D721Med (cell line): ENCODE measurements around the gene CLMP.
"Not testable (repeated sequence)": the region's sequence is repeated elsewhere in the genome, so short reads cannot be mapped to it uniquely, and the experiment has no call there.

Source experiments
- DNase-seq: peaks from one replicate; pipeline ENCODE4 v3.0.0; 2011; ENCODE audit warnings: low spot score; ENCODE audit not compliant: insufficient read length
- FAIRE-seq: peaks from 2 replicates; lab custom pipeline; 2011; peaks lifted over from hg19 to GRCh38; lab: Jason Lieb, UNC
- CTCF ChIP-seq: IDR thresholded peaks from 2 replicates; pipeline ENCODE4 v1.5.1; 2012; ENCODE audit warnings: mild to moderate bottlenecking, control low read depth; ENCODE audit not compliant: insufficient read depth; ENCODE audit errors: missing control alignments

CLMP gene

GRCh38 chr11:123211149-123211852, 16.3 kb upstream of the CLMP start:
- TF ChIP-seq CTCF: no peak
- DNase-seq (no peak), FAIRE-seq (no peak)

- no peak for DNase-seq
- TF ChIP-seq CTCF: no peak
- no peak for FAIRE-seq
These were observed 14.5 kb upstream of the CLMP start for GRCh38 chr11:123209591-123209990.

GRCh38 chr11:123206791-123207434, 11.9 kb upstream of the CLMP start:
- TF ChIP-seq CTCF: no peak
- DNase-seq: no peak
- FAIRE-seq: no peak

GRCh38 chr11:123206055-123206454, 11.0 kb upstream of the CLMP start:
- DNase-seq, FAIRE-seq: not testable (repeated sequence)

- no peak for TF ChIP-seq CTCF
- FAIRE-seq (no peak), DNase-seq (no peak)
These were observed 8.9 kb upstream of the CLMP start for GRCh38 chr11:123203934-123204333.

GRCh38 chr11:123203471-123203870, 8.4 kb upstream of the CLMP start:
- no peak for FAIRE-seq
- no peak for TF ChIP-seq CTCF
- no peak for DNase-seq

- DNase-seq (no peak), FAIRE-seq (no peak)
These were observed 7.4 kb upstream of the CLMP start for GRCh38 chr11:123202155-123203151.

More at GRCh38 chr11:123202155-123203151, 7.4 kb upstream of the CLMP start:
- no peak for TF ChIP-seq CTCF
